LNCaP clone FGC (cell line): Measurements from ENCODE around the gene LIN9.

Source experiments
- DNase-seq: peaks from one replicate; pipeline ENCODE4 v3.0.0-alpha.2; 2011; ENCODE audit warnings: low read depth
- H3K4me3 ChIP-seq: 2 replicates; pipeline ENCODE4 v1.5.1; 2011; ENCODE audit warnings: mild to moderate bottlenecking, low read depth, low read length, control low read depth
- CTCF ChIP-seq: IDR thresholded peaks from 2 replicates; pipeline ENCODE4 v1.5.1; 2012; ENCODE audit warnings: mild to moderate bottlenecking; ENCODE audit not compliant: control insufficient read depth, insufficient read depth; ENCODE audit errors: extremely low read depth

Gene LIN9

GRCh38 chr1:226233806-226234205, 75.2 kb downstream of the LIN9 start:
- H3K4me3 ChIP-seq, result no peak overlapping the region
- no peak for DNase-seq
- no peak for TF ChIP-seq CTCF

- no peak for TF ChIP-seq CTCF
- H3K4me3 ChIP-seq, result no peak overlapping the region
- DNase-seq, result no peak
Measured at GRCh38 chr1:226233293-226233692, 75.7 kb downstream of the LIN9 start.

DNA sequence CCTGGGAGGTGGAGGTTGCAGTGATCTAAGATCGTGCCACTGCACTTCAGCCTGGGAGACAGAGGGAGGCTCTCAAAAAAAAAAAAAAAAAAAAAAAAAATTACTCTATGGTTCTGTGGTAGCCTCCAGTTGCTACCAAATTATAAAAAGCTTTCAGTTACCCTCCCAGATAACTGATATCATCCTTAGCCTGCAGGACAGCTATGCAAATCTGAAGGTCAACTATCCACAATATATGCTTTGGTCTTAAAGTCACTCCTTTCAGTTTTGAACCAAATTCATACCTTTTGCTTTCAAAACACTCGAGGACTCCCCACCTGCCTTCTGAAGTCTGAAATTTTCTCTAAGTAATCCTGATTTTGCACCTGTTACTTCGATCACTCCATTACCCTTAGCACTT, 82.4 kb downstream of the LIN9 start:
- H3K4me3 ChIP-seq, result no peak overlapping the region
- no peak for DNase-seq
- no peak for TF ChIP-seq CTCF

DNA sequence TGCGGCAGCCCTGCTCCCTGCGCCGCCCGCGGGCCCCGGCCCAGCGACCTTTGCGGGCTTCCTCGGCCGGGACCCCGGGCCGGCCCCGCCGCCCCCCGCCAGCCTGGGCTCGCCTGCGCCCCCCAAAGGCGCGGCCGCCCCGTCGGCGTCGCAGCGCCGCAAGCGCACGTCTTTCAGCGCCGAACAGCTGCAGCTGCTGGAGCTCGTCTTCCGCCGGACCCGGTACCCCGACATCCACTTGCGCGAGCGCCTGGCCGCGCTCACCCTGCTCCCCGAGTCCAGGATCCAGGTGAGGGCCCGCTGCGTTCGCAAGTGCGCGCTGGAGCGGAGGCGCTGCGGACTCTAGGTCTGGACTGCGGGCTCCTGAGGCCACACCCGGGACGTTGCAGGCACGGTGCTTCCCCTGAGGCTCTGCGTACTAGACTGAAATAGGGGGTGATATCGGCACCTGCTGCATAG, 85.1 kb downstream of the LIN9 start:
- DNase-seq, result no peak
- TF ChIP-seq CTCF, result no peak
- no peak overlapping the region for H3K4me3 ChIP-seq

GRCh38 chr1:226223157-226223785, 85.7 kb downstream of the LIN9 start, which contains the start of gene MIXL1:
Gene MIXL1 (plus strand): TSS chr1:226223664. CDS start chr1:226223682, 18 bp downstream.
- no peak for TF ChIP-seq CTCF
- DNase-seq, result no peak
- no peak within 1 kb of the TSS for H3K4me3 ChIP-seq

- TF ChIP-seq CTCF, result no peak
- no peak overlapping the region for H3K4me3 ChIP-seq
- no peak for DNase-seq
Measured at GRCh38 chr1:226222686-226223085, 86.3 kb downstream of the LIN9 start.

DNA sequence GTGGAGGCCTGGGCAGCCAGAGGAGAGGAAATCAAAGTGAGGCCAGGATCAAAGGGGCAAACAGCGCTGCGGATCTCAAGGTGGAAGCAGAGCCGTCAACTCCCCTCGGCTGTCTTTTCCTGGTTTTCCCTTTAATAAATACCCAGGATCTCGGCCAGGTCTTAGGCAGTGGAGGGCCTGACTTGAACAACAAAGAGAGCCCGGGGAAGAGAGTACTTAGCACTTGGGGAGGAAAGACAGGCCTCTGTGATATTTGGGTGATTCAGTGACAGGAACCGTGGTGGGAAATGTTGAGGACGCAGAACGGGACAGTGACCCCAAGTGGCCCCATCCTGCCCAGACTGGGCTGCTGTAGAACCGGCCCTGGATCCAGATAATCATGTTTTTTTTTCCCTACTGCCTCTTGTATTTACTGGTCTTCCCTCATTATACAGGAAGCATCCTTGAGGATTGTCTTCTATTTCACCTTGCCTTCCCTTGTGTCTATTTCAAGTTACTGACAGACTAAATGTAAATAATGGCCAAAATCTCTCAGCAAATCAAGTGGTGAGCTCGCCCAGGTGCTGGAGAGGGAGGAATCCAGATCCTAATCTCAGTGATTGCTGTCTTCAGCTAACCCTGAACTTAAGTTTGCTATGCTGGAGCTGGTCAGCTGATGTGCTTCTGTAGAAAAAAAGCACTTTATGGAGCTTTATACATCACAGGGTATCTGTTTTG, 88.3 kb downstream of the LIN9 start:
- 0 out of 2 replicates have a peak, but pooled peaks have one; percentile 4 for TF ChIP-seq CTCF
- DNase-seq, result no peak
- H3K4me3 ChIP-seq, result no peak overlapping the region
